Cortex of kidney (tissue), 1 donor: ENCODE results near the gene SGSM2.
"Not testable (repeated sequence)": the region's sequence is repeated elsewhere in the genome, so short reads cannot be mapped to it uniquely, and the experiment has no call there.

Experiments used
- DNase-seq: peaks from one replicate; lab custom pipeline; 2025; lab: John Stamatoyannopoulos, UW

Gene SGSM2

GRCh38 chr17:2336852-2337543, at the start of gene SGSM2:
SGSM2 (plus strand) TSS chr17:2337501; CDS start chr17:2337689, 188 bp downstream.
- DNase-seq, result no peak

- DNase-seq, result no peak
Observed at GRCh38 chr17:2289878-2290478, 47.3 kb upstream of the SGSM2 start.

GRCh38 chr17:2292100-2292499, 45.2 kb upstream of the SGSM2 start:
- no peak for DNase-seq

GRCh38 chr17:2295575-2295974, 41.7 kb upstream of the SGSM2 start:
- no peak for DNase-seq

- no peak for DNase-seq
Observed at GRCh38 chr17:2297023-2297422, 40.3 kb upstream of the SGSM2 start.

- DNase-seq, result no peak
Observed at GRCh38 chr17:2299136-2299535, 38.2 kb upstream of the SGSM2 start.

- no peak for DNase-seq
Observed at GRCh38 chr17:2299756-2300155, 37.5 kb upstream of the SGSM2 start.

GRCh38 chr17:2302778-2303203, 34.5 kb upstream of the SGSM2 start:
- DNase-seq, result no peak

GRCh38 chr17:2303204-2304188, 33.8 kb upstream of the SGSM2 start, which contains the start of the genes SMG6 and SRR:
SMG6 (minus strand) TSS chr17:2303785; CDS start chr17:2303720, 65 bp downstream.
SRR (plus strand) TSS chr17:2303950; CDS start chr17:2315561, 11,611 bp downstream.
- peak; percentile 81 for DNase-seq

- DNase-seq, result no peak
Observed at GRCh38 chr17:2304931-2305330, 32.4 kb upstream of the SGSM2 start.

GRCh38 chr17:2309338-2310154, 27.8 kb upstream of the SGSM2 start:
- DNase-seq, result no peak

- no peak for DNase-seq
Observed at GRCh38 chr17:2312736-2313135, 24.6 kb upstream of the SGSM2 start.

- DNase-seq, result not testable (repeated sequence)
Observed at GRCh38 chr17:2316916-2317205, 20.4 kb upstream of the SGSM2 start.

- no peak for DNase-seq
Observed at GRCh38 chr17:2317796-2318195, 19.5 kb upstream of the SGSM2 start.

- no peak for DNase-seq
Observed at GRCh38 chr17:2319051-2319450, 18.2 kb upstream of the SGSM2 start.

- no peak for DNase-seq
Observed at GRCh38 chr17:2321399-2321798, 15.9 kb upstream of the SGSM2 start.

- DNase-seq, result no peak
Observed at GRCh38 chr17:2323629-2324314, 13.5 kb upstream of the SGSM2 start.

- DNase-seq, result no peak
Observed at GRCh38 chr17:2331303-2331702, 6.0 kb upstream of the SGSM2 start.

- DNase-seq, result no peak
Observed at GRCh38 chr17:2335726-2336214, 1.5 kb upstream of the SGSM2 start.

GRCh38 chr17:2336215-2336851, 968 bp upstream of the SGSM2 start, which contains the start of gene TSR1:
TSR1 (minus strand) TSS chr17:2336457; CDS start chr17:2336427, 30 bp downstream.
- peak; percentile 61 for DNase-seq
